HG02870 (cell line): ENCODE results near the gene CTTN.
"Not testable (repeated sequence)": the region's sequence is repeated elsewhere in the genome, so short reads cannot be mapped to it uniquely, and the experiment has no call there.

Experiments used
- ATAC-seq: cut with Tn5 transposase; IDR thresholded peaks from one replicate; pipeline ENCODE4 v1.9.1; 2021; ENCODE audit warnings: mild to moderate bottlenecking, moderate library complexity; ENCODE audit not compliant: unreplicated experiment

Gene CTTN

GRCh38 chr11:70454197-70454767 is 56.0 kb downstream of the CTTN start:
- no peak for ATAC-seq

DNA sequence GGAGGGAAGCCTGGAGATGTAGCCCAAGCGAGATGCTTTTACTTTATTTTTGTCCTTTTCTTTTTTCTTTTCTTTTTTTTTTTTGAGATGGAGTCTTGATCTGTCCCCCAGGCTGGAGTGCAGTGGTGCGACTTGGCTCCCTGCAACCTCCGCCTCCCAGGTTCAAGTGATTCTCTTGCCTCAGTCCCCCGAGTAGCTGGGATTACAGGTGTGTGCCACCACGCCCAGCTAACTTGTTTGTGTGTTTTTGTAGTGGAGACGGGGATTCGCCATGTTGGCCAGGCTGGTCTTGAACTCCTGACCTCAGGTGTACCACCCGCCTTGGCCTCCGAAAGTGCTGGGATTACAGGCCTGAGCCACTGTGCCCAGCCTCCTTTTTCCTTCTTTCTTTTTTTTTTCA is 56.5 kb downstream of the CTTN start:
- not testable (repeated sequence) for ATAC-seq

DNA sequence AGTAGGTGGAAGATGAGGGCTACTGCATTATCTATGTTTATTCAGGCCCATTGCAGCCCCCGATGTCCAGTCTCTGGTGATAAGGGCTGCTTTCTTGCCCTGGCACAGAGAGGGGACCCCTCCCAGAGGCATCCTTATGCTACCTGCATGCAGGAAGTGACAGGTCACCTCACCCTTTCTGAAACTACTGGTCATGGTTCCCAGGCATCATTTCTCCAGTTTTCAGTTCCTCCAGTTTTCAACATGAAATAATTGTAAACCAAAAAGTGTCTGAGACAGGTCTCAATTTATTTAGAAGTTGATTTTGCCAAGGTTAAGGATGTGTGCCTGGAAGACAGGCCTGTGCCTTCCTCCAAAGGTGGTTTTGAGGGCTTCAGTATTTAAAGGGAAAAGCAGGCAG is 57.0 kb downstream of the CTTN start:
- no peak for ATAC-seq

DNA sequence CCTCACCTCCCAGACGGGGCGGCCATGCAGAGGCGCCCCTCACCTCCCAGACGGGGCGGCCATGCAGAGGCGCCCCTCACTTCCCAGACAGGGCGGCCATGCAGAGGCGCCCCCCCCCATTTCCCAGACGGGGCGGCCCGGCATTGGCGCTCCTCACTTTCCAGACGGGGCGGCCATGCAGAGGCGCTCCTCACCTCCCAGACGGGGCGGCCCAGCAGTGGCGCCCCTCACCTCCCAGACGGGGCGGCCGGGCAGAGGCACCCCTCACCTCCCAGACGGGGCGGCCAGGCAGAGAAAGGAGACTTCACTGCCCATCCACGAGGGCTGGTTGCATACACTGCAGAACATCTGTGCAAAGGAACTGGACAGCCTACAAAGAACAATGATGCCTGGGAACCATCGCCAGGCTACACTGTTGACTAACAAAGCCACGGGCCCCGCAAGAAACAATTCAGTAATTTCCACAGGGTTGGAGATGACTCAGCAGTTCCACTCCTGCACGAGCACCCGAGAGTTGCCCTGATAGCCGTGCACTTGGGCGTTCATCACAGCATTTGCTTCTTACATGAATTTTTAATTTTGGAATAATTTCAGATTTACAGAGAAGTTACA is 58.7 kb downstream of the CTTN start:
- no peak for ATAC-seq

DNA sequence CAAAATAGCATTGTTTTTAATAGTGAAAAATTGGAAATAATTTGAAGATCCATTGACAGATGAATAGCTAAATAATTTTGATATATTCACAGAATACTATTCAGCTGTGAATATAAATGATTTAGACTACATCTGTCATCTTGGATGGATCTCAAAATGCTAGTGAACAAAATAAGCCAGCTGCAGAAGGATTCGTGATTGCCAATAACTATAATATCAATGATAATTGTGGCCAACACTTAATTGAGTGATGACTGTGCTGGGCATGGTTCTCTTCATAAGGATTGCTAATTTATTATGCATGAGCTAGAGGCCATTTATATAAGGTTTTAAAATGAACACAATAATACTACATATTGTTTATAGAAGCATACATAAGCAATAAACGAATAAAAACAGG is 60.4 kb downstream of the CTTN start:
- ATAC-seq, result no peak

- ATAC-seq, result no peak
These were observed 61.8 kb downstream of the CTTN start for GRCh38 chr11:70460111-70460510.

DNA sequence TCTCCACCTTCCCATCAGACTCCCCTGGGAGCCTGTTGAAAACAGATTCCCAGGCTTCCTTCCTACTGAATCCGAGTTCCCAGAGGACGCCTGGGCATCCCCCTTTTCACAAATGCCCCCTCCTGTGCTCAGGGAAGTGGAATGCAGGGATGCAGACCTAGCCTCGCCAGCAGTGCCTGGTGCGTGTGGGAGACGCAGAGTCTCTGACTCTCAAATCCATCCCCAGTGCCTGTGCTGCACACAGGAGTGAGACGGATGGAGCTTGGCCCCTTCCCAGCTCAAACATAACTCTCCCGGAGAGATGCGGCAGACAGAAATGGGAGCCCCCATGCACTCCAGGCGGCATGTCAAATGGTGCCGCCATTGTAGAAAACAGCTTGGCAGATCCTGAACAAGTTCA is 62.6 kb downstream of the CTTN start:
- ATAC-seq, result no peak

DNA sequence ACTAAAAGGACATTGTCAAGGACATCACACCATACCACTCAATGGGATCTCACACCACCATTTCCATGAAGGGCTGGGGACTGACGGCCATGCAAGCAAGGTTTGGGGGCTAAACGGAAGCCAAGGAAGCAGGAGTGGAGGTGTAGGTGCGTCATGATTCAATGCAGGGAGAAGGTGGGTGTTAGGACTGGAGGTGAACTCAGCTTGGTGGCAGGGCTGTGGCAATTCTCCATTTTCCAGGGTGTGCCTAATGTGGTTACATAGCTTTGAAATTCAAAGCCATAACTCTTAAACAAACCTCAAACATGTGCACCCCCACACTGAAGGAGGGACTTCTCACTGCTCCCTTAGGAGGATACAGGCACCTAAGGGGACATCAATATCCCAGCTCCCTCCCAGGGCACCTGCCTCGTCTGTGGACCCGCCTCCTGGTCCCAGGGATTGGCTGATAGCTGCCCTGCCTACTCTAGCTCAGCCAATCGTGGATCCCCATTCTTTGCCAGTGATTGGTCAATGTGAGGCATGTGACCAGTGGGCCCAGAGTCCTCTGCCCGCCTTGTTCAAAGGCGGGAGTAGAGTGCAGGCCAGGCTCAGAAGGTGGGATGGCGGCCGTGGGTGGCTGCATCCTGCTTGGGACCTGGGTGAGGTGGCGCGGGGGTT is 64.6 kb downstream of the CTTN start:
- no peak for ATAC-seq

GRCh38 chr11:70463478-70464255 is 65.3 kb downstream of the CTTN start:
- ATAC-seq, result no peak

GRCh38 chr11:70464509-70465361 is 66.4 kb downstream of the CTTN start:
- ATAC-seq, result no peak

DNA sequence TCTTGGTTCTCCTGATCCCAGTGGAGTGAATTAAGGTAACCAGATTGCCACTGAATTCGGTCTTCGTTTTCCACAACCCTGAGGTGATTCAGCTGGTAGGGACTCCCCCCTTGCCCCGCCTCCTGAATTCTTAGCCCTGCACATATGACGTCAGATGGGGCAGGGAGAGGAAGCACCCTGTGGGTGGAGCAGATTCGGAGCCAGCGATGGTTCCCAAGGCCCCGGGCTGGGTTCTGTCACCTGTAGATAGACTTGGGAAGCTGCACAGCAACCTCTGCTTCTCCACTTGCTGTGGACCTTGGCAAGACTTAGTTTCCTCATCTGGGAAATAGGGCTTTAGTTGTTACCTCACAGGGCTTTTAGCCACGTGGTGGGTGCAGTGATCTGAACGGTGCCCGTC is 67.8 kb downstream of the CTTN start:
- no peak for ATAC-seq

- ATAC-seq, result no peak
These were observed 68.3 kb downstream of the CTTN start for GRCh38 chr11:70466596-70466995.

DNA sequence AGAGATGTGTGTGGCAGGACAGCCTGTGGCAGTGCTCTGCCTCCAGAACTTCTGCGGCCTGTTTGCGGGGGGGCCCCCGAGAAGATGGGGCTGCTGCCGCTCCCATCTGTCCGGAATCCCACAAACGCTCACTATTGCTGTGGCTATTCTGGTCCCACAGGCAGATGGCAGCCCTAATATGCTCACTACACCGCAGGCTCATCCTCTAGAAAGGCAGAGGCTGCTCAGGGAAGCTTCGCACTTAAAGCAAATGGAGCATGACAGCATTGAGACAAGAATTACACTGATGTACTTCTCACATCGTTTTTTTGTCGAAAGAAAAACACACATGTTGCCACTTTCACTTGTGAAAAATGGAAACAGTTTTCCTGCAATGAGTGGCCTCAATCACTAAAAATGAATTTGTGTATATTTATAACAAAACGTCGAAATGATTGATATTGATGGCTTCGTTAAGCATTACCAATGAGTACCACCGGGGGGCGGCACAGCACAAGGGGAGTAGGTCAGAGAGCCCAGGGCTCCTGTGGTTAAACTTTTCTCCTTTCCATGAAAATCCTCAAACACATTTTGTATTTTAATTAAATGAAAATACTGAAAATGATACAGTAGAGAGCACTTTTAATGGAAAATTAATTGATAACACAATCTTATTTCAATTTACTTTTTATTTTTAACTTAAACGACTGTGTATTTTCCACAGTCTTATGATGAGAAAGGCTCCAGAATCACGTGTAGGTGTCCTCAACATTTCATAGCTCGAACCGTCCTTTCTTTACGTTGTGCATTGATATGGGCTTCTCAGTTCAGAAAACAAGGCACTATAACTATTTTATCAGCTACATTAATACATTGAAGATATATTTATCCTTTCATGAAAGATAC is 69.1 kb downstream of the CTTN start:
- no peak for ATAC-seq

- no peak for ATAC-seq
These were observed 70.2 kb downstream of the CTTN start for GRCh38 chr11:70468256-70469195.

DNA sequence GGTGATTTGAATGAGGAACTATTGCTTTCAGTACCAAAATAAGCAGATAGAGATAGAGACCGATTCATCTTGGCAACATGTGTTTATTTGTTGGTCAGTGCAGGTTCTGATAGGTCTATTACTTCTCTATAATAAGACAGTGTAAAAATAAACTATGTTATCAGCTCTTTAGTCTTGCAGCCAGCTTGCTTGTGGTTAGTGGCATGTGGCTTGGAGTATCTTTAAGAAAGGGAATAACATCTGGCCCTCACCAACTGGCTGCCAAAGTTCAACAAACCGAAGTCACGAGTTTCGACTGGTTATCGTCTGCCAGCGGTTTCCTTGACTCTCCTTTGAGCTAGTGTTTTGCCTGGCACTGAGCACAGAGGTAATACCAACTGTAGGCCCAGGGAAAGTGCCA is 71.8 kb downstream of the CTTN start:
- ATAC-seq, result no peak

GRCh38 chr11:70471254-70471653 is 72.9 kb downstream of the CTTN start:
- no peak for ATAC-seq

- ATAC-seq, result no peak
These were observed 73.9 kb downstream of the CTTN start for GRCh38 chr11:70472240-70472639.

DNA sequence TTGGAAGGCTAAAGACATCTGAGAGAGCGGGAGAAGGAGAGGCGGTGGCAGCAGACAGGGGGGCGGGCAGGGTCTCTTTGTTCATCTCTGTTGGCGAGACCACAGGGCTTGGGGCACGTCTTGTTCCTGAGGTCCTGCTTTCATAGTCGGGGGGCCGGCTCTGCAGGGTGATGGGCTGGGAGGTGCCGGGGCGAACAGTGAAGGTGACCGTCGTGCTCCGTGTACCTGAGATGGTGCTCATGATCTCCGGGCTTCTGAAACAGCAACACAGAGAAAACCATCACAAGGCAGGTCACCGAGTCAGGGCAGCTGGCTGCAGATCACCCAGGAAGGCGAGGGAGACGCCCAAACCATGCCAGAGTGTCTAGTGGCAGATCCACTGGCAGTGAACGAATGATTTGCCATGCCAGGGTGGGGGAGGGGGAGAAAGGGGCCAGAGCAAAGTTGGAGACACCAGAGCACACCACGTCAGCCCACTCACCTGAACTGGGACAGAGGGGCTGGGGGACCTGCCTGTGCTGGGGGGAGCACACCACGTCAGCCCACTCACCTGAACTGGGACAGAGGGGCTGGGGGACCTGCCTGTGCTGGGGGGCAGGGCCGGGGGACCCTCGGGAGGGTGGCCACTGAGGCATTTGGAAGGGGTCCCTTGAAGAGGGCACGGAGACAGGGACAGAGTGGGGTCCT is 75.0 kb downstream of the CTTN start:
- ATAC-seq, result no peak
